GM23338 (cell line): Measurements from ENCODE around the gene MRGPRF. TPM values are rescaled to one million over a fixed set of nuclear protein-coding genes. Genes with fewer than 3 reads are reported as not detected.

Experiments used
- ATAC-seq: fragments of 200-7000 bp; cut with Tn5 transposase; 3 replicates; pipeline ENCODE4 v1.9.1; 2020
- DNase-seq: peaks from one replicate; pipeline ENCODE4 v3.0.0-alpha.2; 2015; ENCODE audit warnings: low spot score
- H2AFZ ChIP-seq: fragments of 200-600 bp; sonication (generic); 2 replicates; pipeline ENCODE4 v1.8.0; 2016; ENCODE audit warnings: antibody characterized with exemption, mild to moderate bottlenecking, moderate library complexity
- H3F3A ChIP-seq: fragments of 200-600 bp; sonication (generic); replicated peaks from 2 replicates; pipeline ENCODE4 v1.8.0; 2017; ENCODE audit warnings: antibody characterized with exemption, mixed run types, low read depth
- H3K27ac ChIP-seq: fragments of 200-600 bp; sonication (generic); 2 replicates; pipeline ENCODE4 v1.6.1; 2016; ENCODE audit warnings: low read depth
- H3K27me3 ChIP-seq: fragments of 200-600 bp; sonication (generic); 2 replicates; pipeline ENCODE4 v1.8.0; 2016; ENCODE audit warnings: mild to moderate bottlenecking, mixed run types, moderate library complexity; ENCODE audit not compliant: insufficient read depth
- H3K36me3 ChIP-seq: fragments of 200-600 bp; sonication (generic); 2 replicates; pipeline ENCODE4 v1.8.0; 2016; ENCODE audit warnings: mild to moderate bottlenecking; ENCODE audit not compliant: insufficient read depth
- H3K4me1 ChIP-seq: fragments of 200-600 bp; sonication (generic); 2 replicates; pipeline ENCODE4 v1.8.0; 2016; ENCODE audit warnings: mild to moderate bottlenecking, moderate library complexity; ENCODE audit not compliant: insufficient read depth
- H3K4me2 ChIP-seq: fragments of 200-600 bp; sonication (generic); 2 replicates; pipeline ENCODE4 v1.7.1; 2017; ENCODE audit warnings: mixed run types
- H3K4me3 ChIP-seq: fragments of 200-600 bp; sonication (generic); 2 replicates; pipeline ENCODE4 v1.6.1; 2016; ENCODE audit warnings: mixed run types
- H3K79me2 ChIP-seq: fragments of 200-600 bp; sonication (generic); replicated peaks from 2 replicates; pipeline ENCODE4 v1.8.0; 2017; ENCODE audit warnings: mild to moderate bottlenecking; ENCODE audit not compliant: insufficient read depth
- H3K9me2 ChIP-seq: fragments of 200-600 bp; sonication (generic); 2 replicates; pipeline ENCODE4 v1.8.0; 2017; ENCODE audit not compliant: insufficient read depth
- H4K20me1 ChIP-seq: fragments of 200-600 bp; sonication (generic); replicated peaks from 2 replicates; pipeline ENCODE4 v1.8.0; 2017; ENCODE audit warnings: mild to moderate bottlenecking; ENCODE audit not compliant: insufficient read depth
- H3K27ac Mint-ChIP-seq: 2 replicates; pipeline ENCODE4 v1.8.0; 2020; ENCODE audit warnings: inconsistent platforms, mild to moderate bottlenecking, moderate library complexity, mixed read lengths
- H3K27me3 Mint-ChIP-seq: 3 replicates; pipeline ENCODE4 v1.8.0; 2022; ENCODE audit warnings: low read depth, mild to moderate bottlenecking, moderate library complexity, mixed read lengths, inconsistent platforms; ENCODE audit not compliant: insufficient read depth, poor library complexity
- H3K36me3 Mint-ChIP-seq: 3 replicates; pipeline ENCODE4 v1.8.0; 2021; ENCODE audit warnings: low read depth, mild to moderate bottlenecking, inconsistent platforms, moderate library complexity, mixed read lengths
- H3K4me1 Mint-ChIP-seq: 3 replicates; pipeline ENCODE4 v1.8.0; 2020; ENCODE audit warnings: mild to moderate bottlenecking, inconsistent platforms, mixed read lengths
- H3K4me3 Mint-ChIP-seq: 3 replicates; pipeline ENCODE4 v1.8.0; 2021; ENCODE audit warnings: moderate library complexity, mild to moderate bottlenecking, inconsistent platforms, mixed read lengths
- H3K9me3 Mint-ChIP-seq: 3 replicates; pipeline ENCODE4 v1.8.0; 2020; ENCODE audit warnings: moderate library complexity, mild to moderate bottlenecking, inconsistent platforms, mixed read lengths
- EZH2 ChIP-seq: fragments of 200-600 bp; sonication (generic); IDR thresholded peaks from one replicate; pipeline ENCODE4 v1.8.0; 2017; ENCODE audit warnings: antibody characterized with exemption, mild to moderate bottlenecking, low read depth; ENCODE audit not compliant: unreplicated experiment
- EZH2phosphoT487 ChIP-seq: fragments of 200-600 bp; sonication (generic); IDR thresholded peaks from one replicate; pipeline ENCODE4 v1.8.1; 2018; ENCODE audit warnings: antibody characterized with exemption; ENCODE audit not compliant: unreplicated experiment
- ZNF462 ChIP-seq: fragments of 250-450 bp; sonication (Bioruptor Pico); IDR thresholded peaks from 2 replicates; pipeline ENCODE4 v1.5.0; 2020; ENCODE audit warnings: mild to moderate bottlenecking, moderate library complexity
- polyA plus RNA-seq: library from polyadenylated mRNA; unstranded; fragments of >200 nt; fragmentation: Nextera tagmentation; extraction: Ambion mirVana; gene quantifications from 2 replicates; pipeline ENCODE4 v1.2.1, GENCODE V29; 2016
- total RNA-seq: library from RNA; depleted of rRNA; stranded (reverse); fragments of >200 nt; shearing (Covaris generic); gene quantifications from 2 replicates; pipeline ENCODE4 v1.2.3, GENCODE V29; 2014

MRGPRF gene
- total and polyA plus RNA-seq, 2 experiments from 2014 or later: 3.3 to 9.0 TPM

- no peak for TF ChIP-seq ZNF462 (CRISPR knock-in tag)
These were observed 1.2 kb upstream of the MRGPRF start (continued) for GRCh38 chr11:69014084-69014851.

GRCh38 chr11:69012092-69013008, 696 bp downstream of the MRGPRF start:
- peak; percentile 34 for DNase-seq
- Histone ChIP-seq H2AFZ (peak overlapping the region; percentile 89), H3K4me2 (peak overlapping the region; percentile 89), H3K4me1 (peaks cover 37% of the 10 kb centered on the region), H3K9me2 (no peaks in the 10 kb centered on the region), H3K27me3 (no peaks in the 10 kb centered on the region; the same call in 1 of the 2 replicates), H4K20me1 (no peaks in the 10 kb centered on the region), H3K36me3 (no peaks in the 10 kb centered on the region), H3F3A (no peaks in the 10 kb centered on the region), H3K4me3 (peak overlapping the region; percentile 65), H3K27ac (no peak overlapping the region), H3K79me2 (no peaks in the 10 kb centered on the region)
- no peak overlapping the region for H3K27ac Mint-ChIP-seq
- H3K4me1 Mint-ChIP-seq: peaks cover 32% of the 10 kb centered on the region
- H3K36me3 Mint-ChIP-seq: no peaks in the 10 kb centered on the region; the same call in 2 of the 3 replicates
- peak; percentile 6 for ATAC-seq
- peak overlapping the region; percentile 73 for H3K4me3 Mint-ChIP-seq
- H3K27me3 Mint-ChIP-seq: peaks cover 29% of the 10 kb centered on the region
- peaks cover 3% of the 10 kb centered on the region; the same call in 1 of the 3 replicates for H3K9me3 Mint-ChIP-seq
- TF ChIP-seq EZH2phosphoT487: no peak
- no peak for TF ChIP-seq ZNF462 (CRISPR knock-in tag)
- TF ChIP-seq EZH2: no peak
